Activated CD8-positive, alpha-beta memory T cell treated with anti-CD3 and anti-CD28 coated beads, Interleukin-2, amount 10 ng/mL, durations not matched to agents 7 days and 5 days (primary cell): ENCODE measurements around the gene CFDP1. TPM values are rescaled to one million over a fixed set of nuclear protein-coding genes. Genes with fewer than 3 reads are reported as not detected.
A peak's percentile ranks its signal among the peaks of the same experiment; 100 is the strongest.
"Not testable (repeated sequence)": the region's sequence is repeated elsewhere in the genome, so short reads cannot be mapped to it uniquely, and the experiment has no call there.

ENCODE experiments used
- ATAC-seq: fragments of 150-1000 bp; cut with Tn5 transposase; one replicate; pipeline ENCODE4 v1.10.0; 2021; ENCODE audit warnings: moderate library complexity
- CTCF ChIA-PET: fragments of 350-600 bp; sonication (Branson Sonifier 250); formaldehyde crosslinking; loops from one replicate; lab custom pipeline; 2021; ENCODE audit warnings: antibody characterized with exemption; lab: Charles Lee
- DNase-seq: peaks from one replicate; pipeline ENCODE4 v3.0.0-alpha.2; 2020
- H3K27ac Mint-ChIP-seq: one replicate; pipeline ENCODE4 v1.8.0; 2021; ENCODE audit warnings: mild to moderate bottlenecking, mixed read lengths
- H3K27me3 Mint-ChIP-seq: one replicate; pipeline ENCODE4 v1.8.0; 2021; ENCODE audit warnings: mixed read lengths
- H3K36me3 Mint-ChIP-seq: one replicate; pipeline ENCODE4 v1.8.0; 2021; ENCODE audit warnings: mild to moderate bottlenecking, mixed read lengths
- H3K4me1 Mint-ChIP-seq: one replicate; pipeline ENCODE4 v1.8.0; 2021; ENCODE audit warnings: mixed read lengths
- H3K4me3 Mint-ChIP-seq: one replicate; pipeline ENCODE4 v1.8.0; 2021; ENCODE audit warnings: mild to moderate bottlenecking, moderate library complexity, mixed read lengths
- H3K9me3 Mint-ChIP-seq: one replicate; pipeline ENCODE4 v1.8.0; 2022; ENCODE audit warnings: low read depth, mixed read lengths
- total RNA-seq, 2 experiments: library from RNA; stranded (reverse); gene quantifications; one replicate each; pipeline ENCODE4 v1.2.3, GENCODE V29; 2021

CFDP1 gene
- total RNA-seq, 2 experiments from 2014 or later, result 31.4 to 44.0 TPM

DNA sequence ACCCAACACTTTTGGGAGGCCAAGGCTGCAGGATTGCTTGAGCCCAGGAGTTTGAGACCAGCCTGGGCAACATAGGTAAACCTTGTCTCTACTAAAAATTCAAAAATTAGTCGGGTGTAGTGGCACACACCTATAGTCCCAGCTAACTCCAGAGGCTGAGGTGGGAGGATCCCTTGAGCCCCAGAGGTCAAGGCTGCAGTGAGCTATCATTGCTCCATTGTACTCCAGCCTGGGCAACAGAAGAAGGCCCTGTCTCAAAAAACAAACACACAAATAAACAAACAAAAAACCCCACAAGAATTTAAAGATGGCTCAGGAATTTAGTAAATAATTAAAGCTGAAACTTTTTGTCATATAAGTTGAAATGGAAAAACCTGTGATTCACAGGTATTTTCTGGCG is 33.5 kb upstream of the CFDP1 start:
- Mint-ChIP-seq H3K36me3 (peaks cover 7% of the 10 kb centered on the region), H3K4me1 (peaks cover 26% of the 10 kb centered on the region), H3K27me3 (no peaks in the 10 kb centered on the region), H3K27ac (no peak overlapping the region), H3K9me3 (no peaks in the 10 kb centered on the region), H3K4me3 (no peak overlapping the region)
- CTCF ChIA-PET, result interaction anchor here (0.7 to 3.5 kb wide), 3 partner anchors 33 to 56 kb away, joined by 3 to 45 read pairs (median 24); partner anchors contain the start of gene CFDP1
- ATAC-seq, result no peak
- no peak for DNase-seq

DNA sequence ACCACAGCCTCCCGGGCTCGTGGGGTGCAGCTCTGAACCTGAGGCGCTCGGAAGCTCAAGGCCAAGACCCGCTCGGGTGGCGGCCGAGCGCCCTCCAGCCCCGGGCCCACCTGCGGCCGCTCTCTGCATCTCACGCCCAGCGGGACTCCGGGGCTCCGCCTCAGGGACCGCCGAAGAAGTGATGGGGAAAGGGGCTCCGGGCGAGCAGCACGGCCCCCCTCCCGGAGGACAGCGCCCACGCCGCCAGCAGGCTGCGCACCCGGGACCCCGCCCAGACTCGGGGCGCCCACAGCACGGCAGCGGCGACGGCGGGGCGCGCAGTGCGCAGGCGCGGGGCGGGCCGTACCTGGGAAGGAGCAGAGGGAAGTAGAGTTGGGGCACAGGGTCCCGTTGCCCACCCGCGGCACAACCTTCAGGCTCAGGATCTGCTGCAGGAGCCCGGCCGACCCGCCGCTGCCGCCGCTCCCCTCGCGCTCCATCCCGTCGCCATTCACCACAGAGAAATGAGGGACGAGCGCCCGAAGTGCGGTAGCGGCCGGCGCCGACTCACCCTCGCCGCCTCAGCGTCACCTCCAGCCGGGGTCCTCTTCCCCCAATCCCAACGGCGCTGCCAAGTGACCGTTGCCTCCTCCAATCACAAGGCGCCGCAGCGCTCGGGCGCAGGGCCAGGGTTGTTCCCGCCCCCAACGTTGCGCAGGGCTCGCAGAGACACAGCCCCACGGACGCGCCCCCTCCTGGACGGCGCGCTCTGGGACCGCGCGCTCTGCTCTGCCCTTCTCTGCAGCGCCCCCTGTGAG is 31.0 kb upstream of the CFDP1 start, which contains the start of gene TMEM170A:
TSS of gene TMEM170A (minus strand) at position 568 of the 797 bp plus-strand sequence. CDS start at position 479, 89 bp downstream.
- peak; percentile 96 for ATAC-seq
- Mint-ChIP-seq H3K9me3 (no peaks in the 10 kb centered on the region), H3K36me3 (peaks cover 18% of the 10 kb centered on the region), H3K4me3 (peak within 1 kb of the TSS; percentile 90), H3K4me1 (peaks cover 46% of the 10 kb centered on the region), H3K27ac (peak within 1 kb of the TSS; percentile 86), H3K27me3 (no peaks in the 10 kb centered on the region)
- DNase-seq, result peak; percentile 99
- CTCF ChIA-PET, result interaction anchor here (0.7 to 3.5 kb wide), 36 partner anchors 8 to 302 kb away, joined by 3 to 45 read pairs (median 5); partner anchors contain the start of genes ADAT1, CFDP1, CHST6 and GABARAPL2

DNA sequence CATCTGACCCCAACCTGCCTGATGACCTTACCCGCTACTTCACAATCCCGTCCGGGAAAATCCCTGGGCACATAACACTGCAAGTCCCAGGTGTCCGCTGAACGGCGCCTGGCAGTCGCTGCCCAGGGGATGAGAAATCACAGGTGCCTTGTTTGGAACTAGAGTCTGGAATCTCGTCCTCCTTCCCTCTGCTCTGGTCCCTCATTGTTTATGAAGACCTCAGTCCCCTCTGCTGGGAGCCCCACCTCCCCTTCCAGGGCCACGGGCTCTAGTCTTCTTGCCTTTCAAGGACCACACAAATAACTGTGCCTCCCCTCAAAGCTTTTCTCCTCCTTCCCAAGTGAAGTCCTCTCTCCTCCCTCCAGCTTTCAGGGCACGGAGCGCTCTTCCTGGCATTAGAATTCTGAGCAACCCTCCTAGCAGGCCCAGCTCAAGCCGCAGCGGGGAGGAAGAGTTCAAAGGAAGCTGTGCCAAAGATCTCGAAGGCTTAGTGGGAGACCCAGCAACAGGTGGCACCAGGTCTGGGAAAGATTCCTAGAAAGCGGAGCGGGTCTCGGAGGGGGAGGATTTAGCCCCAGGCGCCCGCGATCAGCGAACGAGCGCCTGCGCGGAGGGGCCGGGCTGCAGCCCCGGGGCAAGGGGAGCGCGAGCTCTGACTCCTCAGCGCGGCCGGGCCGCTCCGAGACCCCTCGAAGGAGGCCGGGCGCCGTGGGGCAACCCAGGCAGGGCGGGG is 30.3 kb upstream of the CFDP1 start:
- ATAC-seq, result not testable (repeated sequence)

DNA sequence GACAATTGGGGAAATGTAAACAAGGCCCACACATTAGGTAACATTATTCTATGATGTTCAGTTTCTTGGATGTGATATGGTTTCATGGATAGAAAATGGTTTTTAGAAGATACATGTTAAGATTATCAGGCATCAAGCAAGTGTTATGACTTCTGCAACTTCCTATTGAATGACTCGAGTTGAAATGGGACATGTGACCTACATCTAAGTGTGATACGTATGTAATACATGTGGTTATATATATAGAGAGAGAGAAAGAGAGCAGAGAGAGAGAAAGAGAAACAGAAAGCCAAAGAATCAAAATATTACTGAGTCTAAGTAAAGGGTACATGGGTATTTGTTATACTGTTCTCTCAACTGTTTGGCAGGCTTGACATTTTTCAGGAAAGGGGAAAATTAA is 29.5 kb upstream of the CFDP1 start:
- CTCF ChIA-PET, result no interaction called here
- H3K4me1 Mint-ChIP-seq, result peaks cover 46% of the 10 kb centered on the region
- peaks cover 18% of the 10 kb centered on the region for H3K36me3 Mint-ChIP-seq
- no peaks in the 10 kb centered on the region for H3K27me3 Mint-ChIP-seq
- H3K27ac Mint-ChIP-seq, result peak overlapping the region; percentile 86
- no peaks in the 10 kb centered on the region for H3K9me3 Mint-ChIP-seq
- ATAC-seq (peak; percentile 5), DNase-seq (no peak)
- H3K4me3 Mint-ChIP-seq, result peak overlapping the region; percentile 90

More for the DNA sequence above, 30.3 kb upstream of the CFDP1 start:
- DNase-seq, H3K27me3 Mint-ChIP-seq, H3K9me3 Mint-ChIP-seq: not testable (repeated sequence)
- Mint-ChIP-seq H3K4me1 (peaks cover 46% of the 10 kb centered on the region), H3K36me3 (peaks cover 18% of the 10 kb centered on the region), H3K27ac (peak overlapping the region; percentile 86), H3K4me3 (peak overlapping the region; percentile 90)
- CTCF ChIA-PET, result interaction anchor here (0.6 to 3.5 kb wide), 16 partner anchors 10 to 301 kb away, joined by 3 to 45 read pairs (median 4); partner anchors contain the start of genes ADAT1, CFDP1, CHST6 and GABARAPL2

DNA sequence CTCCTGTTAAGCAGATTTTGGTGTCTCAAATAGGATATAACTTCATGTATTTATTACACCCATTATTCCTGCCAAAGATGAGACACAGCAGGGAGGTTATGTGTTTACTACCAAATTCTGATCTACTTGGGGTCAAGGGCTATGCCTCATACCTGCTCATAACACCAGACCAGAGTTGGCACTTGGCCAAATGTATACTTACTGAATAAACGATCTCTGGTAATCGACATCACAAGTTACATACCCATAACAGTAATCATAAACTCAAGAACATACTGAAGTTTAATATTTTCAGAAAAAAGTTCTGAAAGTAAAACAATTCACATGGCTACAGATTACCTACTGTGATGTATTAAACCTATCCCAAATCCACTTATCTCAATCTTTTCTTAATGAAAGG is 28.3 kb upstream of the CFDP1 start:
- Mint-ChIP-seq H3K27ac (no peak overlapping the region), H3K36me3 (peaks cover 18% of the 10 kb centered on the region), H3K4me3 (no peak overlapping the region), H3K27me3 (no peaks in the 10 kb centered on the region), H3K4me1 (peaks cover 46% of the 10 kb centered on the region), H3K9me3 (no peaks in the 10 kb centered on the region)
- DNase-seq, result no peak
- CTCF ChIA-PET, result no interaction called here
- no peak for ATAC-seq

DNA sequence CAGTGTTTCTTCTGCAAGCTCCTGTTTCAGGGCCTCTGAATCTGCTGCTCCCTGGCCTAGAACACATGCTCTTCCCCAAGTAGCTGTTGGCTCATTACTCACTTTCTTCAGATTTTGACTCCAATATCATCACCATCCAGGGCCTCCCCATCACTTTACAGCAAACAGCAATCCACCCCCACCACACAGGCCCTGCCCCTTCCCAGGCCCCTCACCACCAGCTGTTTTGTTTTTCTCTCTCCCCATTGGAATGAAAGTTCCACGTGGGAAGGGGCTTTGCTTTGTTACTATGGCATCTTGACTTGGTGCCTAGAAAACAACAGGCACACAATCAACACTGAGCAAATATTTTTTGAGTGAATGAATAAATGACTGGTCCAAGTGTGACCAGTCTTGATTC is 27.1 kb upstream of the CFDP1 start:
- peaks cover 44% of the 10 kb centered on the region for H3K4me1 Mint-ChIP-seq
- CTCF ChIA-PET, result no interaction called here
- H3K36me3 Mint-ChIP-seq, result peaks cover 18% of the 10 kb centered on the region
- H3K27ac Mint-ChIP-seq, result peak overlapping the region; percentile 6
- no peaks in the 10 kb centered on the region for H3K27me3 Mint-ChIP-seq
- DNase-seq (no peak), ATAC-seq (no peak)
- H3K9me3 Mint-ChIP-seq, result no peaks in the 10 kb centered on the region
- no peak overlapping the region for H3K4me3 Mint-ChIP-seq

DNA sequence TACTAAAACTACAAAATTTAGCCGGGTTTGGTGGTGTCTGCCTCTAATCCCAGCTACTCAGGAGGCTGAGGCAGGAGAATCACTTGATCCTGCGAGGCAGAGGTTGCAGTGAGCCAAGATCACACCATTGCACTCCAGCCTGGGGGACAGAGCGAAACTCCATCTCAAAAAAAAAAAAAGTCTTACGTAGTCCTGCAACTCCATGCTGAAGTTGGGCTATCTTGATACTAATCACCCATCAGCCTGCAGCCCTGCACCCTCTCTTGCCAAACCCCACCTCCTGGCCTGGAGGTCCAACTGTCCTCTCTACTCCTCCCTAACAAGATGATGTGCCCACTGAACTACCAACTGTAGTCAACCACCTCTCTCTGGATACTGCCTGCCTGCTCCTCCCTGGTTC is 26.4 kb upstream of the CFDP1 start:
- Mint-ChIP-seq H3K27ac (no peak overlapping the region), H3K36me3 (peaks cover 18% of the 10 kb centered on the region), H3K4me1 (peaks cover 39% of the 10 kb centered on the region), H3K9me3 (no peaks in the 10 kb centered on the region), H3K4me3 (no peak overlapping the region), H3K27me3 (no peaks in the 10 kb centered on the region)
- ATAC-seq (no peak), DNase-seq (no peak)
- CTCF ChIA-PET, result no interaction called here

DNA sequence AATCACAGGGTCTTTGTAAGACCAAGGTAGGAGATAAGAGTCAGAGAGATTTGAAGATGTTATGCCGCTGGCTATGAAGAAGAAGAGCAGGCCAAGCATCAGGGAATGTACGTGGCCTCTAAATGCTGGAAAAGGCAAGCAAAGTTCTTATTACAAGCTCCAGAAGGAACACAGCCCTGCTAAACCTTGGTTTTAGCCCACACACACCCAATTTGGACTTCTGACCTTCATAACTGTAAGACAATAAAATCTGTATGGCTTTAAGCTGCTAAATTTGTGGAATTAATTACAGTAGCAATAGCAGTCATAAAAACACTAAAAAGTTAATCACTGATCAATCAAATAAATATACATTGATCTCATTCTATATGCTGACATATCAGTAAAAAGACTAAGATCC is 25.1 kb upstream of the CFDP1 start:
- H3K4me1 Mint-ChIP-seq, result peaks cover 35% of the 10 kb centered on the region
- no peak overlapping the region for H3K27ac Mint-ChIP-seq
- peaks cover 18% of the 10 kb centered on the region for H3K36me3 Mint-ChIP-seq
- no peak overlapping the region for H3K4me3 Mint-ChIP-seq
- ATAC-seq (no peak), DNase-seq (no peak)
- H3K27me3 Mint-ChIP-seq, result no peaks in the 10 kb centered on the region
- CTCF ChIA-PET, result interaction anchor here (1.2 to 1.3 kb wide), 2 partner anchors 25 to 58 kb away, joined by 3 to 4 read pairs; partner anchors contain the start of gene CFDP1
- H3K9me3 Mint-ChIP-seq, result no peaks in the 10 kb centered on the region

DNA sequence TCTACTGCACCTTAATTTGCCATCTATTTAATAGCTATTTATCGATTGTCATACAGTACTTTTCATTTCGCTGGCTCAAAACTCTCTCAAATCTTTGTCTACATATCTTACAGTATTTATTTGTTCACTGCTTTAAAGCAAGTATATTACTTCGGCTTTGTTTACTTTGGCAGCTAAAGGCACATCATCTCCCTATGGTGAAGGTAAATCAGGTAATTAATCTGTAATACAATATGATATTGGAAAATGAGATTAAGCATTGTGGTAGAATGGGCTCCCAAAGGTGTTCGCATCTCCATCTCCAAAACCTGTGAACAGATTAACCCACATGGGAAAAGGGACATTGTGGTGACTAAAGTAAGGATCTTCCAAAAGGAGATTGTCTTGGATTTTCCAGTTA is 24.7 kb upstream of the CFDP1 start:
- peaks cover 17% of the 10 kb centered on the region for H3K36me3 Mint-ChIP-seq
- no peak overlapping the region for H3K4me3 Mint-ChIP-seq
- ATAC-seq (no peak), DNase-seq (no peak)
- CTCF ChIA-PET, result interaction anchor here (1.2 to 1.3 kb wide), 2 partner anchors 25 to 59 kb away, joined by 3 to 4 read pairs; partner anchors contain the start of gene CFDP1
- no peaks in the 10 kb centered on the region for H3K27me3 Mint-ChIP-seq
- no peaks in the 10 kb centered on the region for H3K9me3 Mint-ChIP-seq
- peaks cover 34% of the 10 kb centered on the region for H3K4me1 Mint-ChIP-seq
- H3K27ac Mint-ChIP-seq, result no peak overlapping the region

DNA sequence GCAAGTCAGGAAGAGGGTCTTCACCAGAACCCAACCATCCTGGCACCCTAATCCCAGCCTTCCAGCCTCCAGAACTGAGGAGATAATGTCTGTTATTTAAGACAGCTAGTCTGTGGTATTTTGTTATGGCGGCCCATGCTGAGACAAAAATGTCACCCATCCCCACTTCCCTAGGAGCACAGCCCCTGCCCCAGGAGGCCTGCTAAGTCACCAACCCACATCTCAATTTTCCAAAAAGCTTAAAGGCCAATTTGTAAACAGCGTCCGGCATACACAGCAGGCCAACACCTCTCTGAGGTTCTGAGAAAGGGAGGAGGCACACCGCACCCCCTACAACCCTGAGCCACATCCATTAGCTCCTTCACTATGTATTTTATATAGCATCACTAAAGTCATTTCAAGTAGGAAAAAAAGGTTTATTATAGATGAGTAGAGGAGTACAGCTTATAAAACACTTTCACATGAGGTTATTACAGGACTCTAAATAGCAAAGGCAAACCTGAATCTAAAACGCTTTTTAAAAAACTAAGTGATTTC is 24.2 kb upstream of the CFDP1 start:
- CTCF ChIA-PET, result interaction anchor here (1.2 to 1.3 kb wide), 2 partner anchors 24 to 59 kb away, joined by 3 to 4 read pairs; partner anchors contain the start of gene CFDP1
- Mint-ChIP-seq H3K27ac (no peak overlapping the region), H3K4me1 (peaks cover 29% of the 10 kb centered on the region), H3K36me3 (peaks cover 15% of the 10 kb centered on the region), H3K4me3 (no peak overlapping the region), H3K27me3 (no peaks in the 10 kb centered on the region), H3K9me3 (no peaks in the 10 kb centered on the region)
- DNase-seq (no peak), ATAC-seq (no peak)

DNA sequence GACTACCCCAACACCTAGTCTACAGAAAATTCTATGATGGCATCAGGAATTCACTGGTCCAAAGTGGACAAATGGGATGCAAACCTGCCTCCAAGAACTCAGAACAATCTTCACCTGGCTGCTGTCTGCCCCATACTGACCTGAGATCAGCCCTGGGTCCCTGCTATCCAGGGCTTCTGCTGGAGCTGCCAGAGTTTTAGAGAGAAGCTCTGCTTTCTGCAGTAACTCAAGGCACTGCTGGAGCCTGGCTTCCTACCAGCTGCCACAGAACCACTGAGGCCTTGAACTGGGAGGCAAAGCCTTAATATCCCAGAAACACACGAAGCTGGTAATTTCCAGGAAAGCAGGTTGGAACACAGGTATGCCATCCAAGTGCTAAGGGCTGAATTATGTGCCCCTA is 23.7 kb upstream of the CFDP1 start:
- ATAC-seq (no peak), DNase-seq (no peak)
- H3K36me3 Mint-ChIP-seq, result peaks cover 14% of the 10 kb centered on the region
- H3K27me3 Mint-ChIP-seq, result no peaks in the 10 kb centered on the region
- no peaks in the 10 kb centered on the region for H3K9me3 Mint-ChIP-seq
- no peak overlapping the region for H3K27ac Mint-ChIP-seq
- no peak overlapping the region for H3K4me3 Mint-ChIP-seq
- peaks cover 23% of the 10 kb centered on the region for H3K4me1 Mint-ChIP-seq
- CTCF ChIA-PET, result interaction anchor here (1.2 to 1.9 kb wide), 3 partner anchors 8 to 60 kb away, joined by 3 to 9 read pairs (median 4); partner anchors contain the start of genes CFDP1 and TMEM170A

DNA sequence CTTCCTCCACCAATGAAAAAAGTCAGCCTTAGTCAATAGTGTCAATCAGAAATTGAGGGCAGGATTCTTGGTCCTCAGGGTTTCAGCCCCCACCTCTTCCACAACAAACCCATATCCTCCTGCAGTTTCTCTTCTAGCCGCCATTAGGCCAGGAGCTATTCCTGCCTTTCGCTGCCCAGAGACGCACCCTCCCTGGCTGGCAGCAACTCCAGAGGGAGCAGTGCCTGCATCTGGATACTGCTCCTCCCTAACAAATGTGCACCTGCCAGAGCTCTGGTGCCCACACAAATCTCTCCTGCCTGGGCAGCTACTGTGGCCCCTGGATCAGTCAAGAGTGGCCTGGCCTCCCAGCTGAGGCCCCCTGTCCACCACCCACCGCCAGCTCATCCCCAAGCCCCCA is 23.2 kb upstream of the CFDP1 start:
- DNase-seq, ATAC-seq, H3K27me3 Mint-ChIP-seq, H3K9me3 Mint-ChIP-seq, H3K27ac Mint-ChIP-seq, H3K4me3 Mint-ChIP-seq: not testable (repeated sequence)
- CTCF ChIA-PET, result interaction anchor here (1.0 to 1.9 kb wide), 3 partner anchors 9 to 60 kb away, joined by 3 to 9 read pairs (median 3); partner anchors contain the start of gene TMEM170A
- Mint-ChIP-seq H3K36me3 (peaks cover 14% of the 10 kb centered on the region), H3K4me1 (peaks cover 19% of the 10 kb centered on the region)

DNA sequence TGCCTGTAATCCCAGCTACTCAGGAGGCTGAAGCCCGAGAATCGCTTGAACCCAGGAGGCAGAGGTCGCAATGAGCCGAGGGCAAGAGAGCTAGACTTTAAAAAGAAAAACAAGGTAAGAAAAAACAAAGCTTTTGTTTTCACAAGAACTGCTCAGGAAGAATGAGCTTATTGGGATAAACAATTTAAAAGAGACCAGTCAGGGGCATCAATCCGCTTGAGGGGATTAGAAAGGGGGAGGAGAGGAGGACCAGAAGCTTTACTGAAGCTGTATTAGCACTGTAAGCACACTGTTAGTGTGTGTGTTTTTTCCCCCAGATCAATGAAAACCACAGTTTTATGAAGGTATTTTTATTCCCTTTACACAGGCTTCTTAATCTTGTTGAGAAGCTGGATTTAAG is 22.4 kb upstream of the CFDP1 start:
- no peak overlapping the region for H3K27ac Mint-ChIP-seq
- CTCF ChIA-PET, result interaction anchor here (1.0 to 1.9 kb wide), 3 partner anchors 9 to 61 kb away, joined by 3 to 9 read pairs (median 3); partner anchors contain the start of gene TMEM170A
- peaks cover 10% of the 10 kb centered on the region for H3K4me1 Mint-ChIP-seq

More for the DNA sequence above, 22.4 kb upstream of the CFDP1 start:
- Mint-ChIP-seq H3K36me3 (peaks cover 16% of the 10 kb centered on the region), H3K9me3 (no peaks in the 10 kb centered on the region), H3K4me3 (no peak overlapping the region), H3K27me3 (no peaks in the 10 kb centered on the region)
- DNase-seq (no peak), ATAC-seq (no peak)
